HG03039 (cell line): ENCODE results near the gene HSD11B2.

Experiments
- ATAC-seq: cut with Tn5 transposase; IDR thresholded peaks from one replicate; pipeline ENCODE4 v1.9.1; 2021; ENCODE audit warnings: mild to moderate bottlenecking, moderate library complexity; ENCODE audit not compliant: unreplicated experiment

HSD11B2 gene

GRCh38 chr16:67396159-67397035 lies 34.5 kb upstream of the HSD11B2 start:
- ATAC-seq = no peak

GRCh38 chr16:67397036-67397801 lies 33.7 kb upstream of the HSD11B2 start:
- no peak for ATAC-seq

DNA sequence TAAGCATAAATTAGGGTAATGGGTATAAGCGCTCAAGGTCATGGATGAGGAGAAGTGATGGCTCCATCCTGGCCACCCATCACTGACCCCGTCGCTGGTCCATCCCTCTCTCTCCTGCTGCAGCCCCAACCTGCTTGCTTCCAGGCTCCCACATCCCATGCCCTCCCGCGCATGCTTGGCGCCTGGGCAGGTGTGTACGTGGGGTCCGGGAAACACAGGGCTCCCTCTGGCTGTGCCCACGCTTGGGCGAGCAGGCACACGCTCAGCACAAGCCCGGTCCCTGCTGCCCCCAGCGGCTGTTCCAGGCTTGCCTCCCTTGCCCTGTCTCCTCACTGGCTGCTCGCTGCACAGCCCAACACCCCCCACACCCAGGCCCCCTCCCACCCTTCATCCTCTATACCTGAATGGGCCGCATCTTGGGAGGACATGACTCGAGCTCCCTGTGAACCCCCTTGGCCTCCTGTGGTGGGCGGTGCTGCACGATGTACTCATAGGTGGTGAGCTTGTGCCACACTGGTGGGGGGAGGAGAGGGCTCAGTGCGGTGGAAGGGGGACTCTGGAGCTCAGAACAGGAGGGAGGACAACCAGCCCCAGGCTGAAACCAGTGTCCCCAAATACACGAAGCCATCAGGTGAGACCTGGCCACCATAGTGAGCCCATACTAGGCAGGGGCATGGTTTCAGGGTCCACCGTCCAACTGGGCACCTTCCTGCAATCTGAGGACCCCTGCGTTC lies 32.9 kb upstream of the HSD11B2 start:
- ATAC-seq = no peak

- no peak for ATAC-seq
These were observed 32.2 kb upstream of the HSD11B2 start for GRCh38 chr16:67398546-67399217.

- ATAC-seq = no peak
These were observed 31.6 kb upstream of the HSD11B2 start for GRCh38 chr16:67399218-67399733.

- no peak for ATAC-seq
These were observed 30.9 kb upstream of the HSD11B2 start for GRCh38 chr16:67399749-67400704.

GRCh38 chr16:67400901-67401300 lies 30.0 kb upstream of the HSD11B2 start:
- no peak for ATAC-seq

DNA sequence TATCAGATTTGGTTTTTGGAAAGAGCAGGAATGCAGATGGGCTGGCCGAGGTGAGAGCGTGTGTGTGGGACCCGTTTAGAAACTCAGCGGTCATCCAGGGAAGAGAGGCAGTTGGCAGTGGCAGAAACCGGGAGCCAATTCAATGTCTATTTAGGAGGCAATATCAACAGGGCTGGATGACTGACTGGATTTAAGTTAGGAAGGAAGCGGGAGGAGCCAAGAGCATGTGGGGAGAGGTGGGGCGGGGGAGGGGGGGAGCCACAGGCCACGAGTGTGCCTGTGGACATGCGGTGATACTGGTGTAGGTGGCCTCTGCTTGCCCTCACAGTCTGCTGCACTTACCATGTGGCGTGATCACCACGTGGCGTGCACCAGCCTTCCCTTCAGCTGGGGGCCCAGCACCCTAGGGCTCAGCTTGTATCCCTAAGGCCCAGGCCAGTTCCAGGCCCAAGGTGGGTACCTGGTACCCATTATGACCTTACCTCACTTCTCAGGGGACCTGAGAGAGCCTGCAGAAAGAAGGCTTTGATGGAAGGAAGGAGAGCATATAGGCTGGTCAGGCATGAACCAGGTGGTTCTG lies 26.9 kb upstream of the HSD11B2 start:
- ATAC-seq = no peak

DNA sequence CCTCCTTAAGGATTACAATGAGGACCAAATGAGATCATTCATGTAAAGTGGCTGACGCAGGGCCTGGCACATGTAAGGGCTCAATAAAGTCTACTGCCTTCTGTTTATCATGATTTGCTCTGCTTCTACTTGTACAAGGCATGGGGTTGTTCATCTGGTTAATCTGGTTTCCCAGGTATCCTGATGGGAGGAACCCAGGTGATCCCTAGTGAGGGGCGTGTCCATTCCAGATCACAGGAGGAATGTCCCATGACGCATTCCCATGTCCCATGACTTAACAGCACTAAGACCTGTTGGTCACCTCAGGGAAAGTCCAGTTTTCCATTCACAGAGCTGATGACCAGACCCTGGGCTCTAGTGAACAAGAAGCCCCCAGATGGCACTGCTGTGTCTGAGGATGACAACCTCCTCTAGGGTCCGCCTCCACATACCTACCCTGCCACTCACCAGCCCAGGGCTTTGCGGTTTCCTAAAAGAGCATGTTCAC lies 26.1 kb upstream of the HSD11B2 start:
- no peak for ATAC-seq

DNA sequence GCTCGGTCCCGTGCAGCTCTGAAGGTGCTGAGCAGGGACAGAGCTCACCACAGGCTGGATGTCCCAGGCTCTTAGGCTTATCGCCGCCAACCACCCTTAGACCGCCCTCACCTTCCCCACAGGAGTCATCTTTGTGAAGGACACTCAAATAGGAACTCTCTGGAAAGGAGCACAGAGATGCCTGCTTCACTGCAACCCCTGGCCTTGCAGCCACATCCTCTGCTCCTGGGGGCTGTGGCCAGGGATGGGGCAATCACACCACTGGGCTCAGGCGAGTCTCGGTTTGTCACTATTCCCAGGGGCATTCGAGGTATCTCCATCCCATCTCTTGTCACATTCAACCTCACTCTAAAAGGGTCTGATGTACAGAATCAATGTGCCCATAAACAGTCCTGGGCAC lies 25.6 kb upstream of the HSD11B2 start:
- no peak for ATAC-seq

GRCh38 chr16:67406111-67406971 lies 24.6 kb upstream of the HSD11B2 start:
- ATAC-seq = no peak

DNA sequence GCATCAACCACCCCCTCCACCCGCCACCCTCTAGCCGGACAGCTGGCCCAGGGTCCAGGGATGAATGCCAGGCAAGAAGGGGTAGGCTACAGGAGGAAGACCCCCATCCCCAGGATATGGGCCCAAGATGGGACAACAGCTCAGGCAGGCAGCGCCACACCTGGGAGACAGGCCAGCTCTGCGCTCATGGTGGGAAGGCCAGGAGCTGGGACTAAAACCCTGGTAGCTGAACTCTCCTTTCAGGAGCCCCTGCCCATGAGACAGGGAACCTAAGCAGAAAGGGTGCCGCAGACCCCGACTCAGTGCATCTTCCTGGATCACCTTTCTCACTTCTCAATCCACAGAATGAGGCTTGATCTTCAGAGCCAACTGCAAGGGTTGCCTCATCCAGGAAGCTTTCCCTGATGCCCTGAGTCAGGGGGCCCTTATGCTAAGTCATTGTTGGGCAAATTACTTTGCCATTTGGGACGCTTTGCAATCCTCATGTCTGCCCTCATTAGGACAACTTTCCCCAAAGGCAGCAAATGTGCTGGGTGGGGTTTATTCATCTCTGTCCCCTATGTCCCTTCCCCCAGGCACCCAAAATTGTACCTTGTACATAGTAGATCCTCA lies 23.6 kb upstream of the HSD11B2 start:
- no peak for ATAC-seq

- no peak for ATAC-seq
These were observed 23.0 kb upstream of the HSD11B2 start for GRCh38 chr16:67407788-67408452.

- no peak for ATAC-seq
These were observed 21.3 kb upstream of the HSD11B2 start for GRCh38 chr16:67409631-67410030.

- ATAC-seq = no peak
These were observed 19.6 kb upstream of the HSD11B2 start for GRCh38 chr16:67411339-67411738.

DNA sequence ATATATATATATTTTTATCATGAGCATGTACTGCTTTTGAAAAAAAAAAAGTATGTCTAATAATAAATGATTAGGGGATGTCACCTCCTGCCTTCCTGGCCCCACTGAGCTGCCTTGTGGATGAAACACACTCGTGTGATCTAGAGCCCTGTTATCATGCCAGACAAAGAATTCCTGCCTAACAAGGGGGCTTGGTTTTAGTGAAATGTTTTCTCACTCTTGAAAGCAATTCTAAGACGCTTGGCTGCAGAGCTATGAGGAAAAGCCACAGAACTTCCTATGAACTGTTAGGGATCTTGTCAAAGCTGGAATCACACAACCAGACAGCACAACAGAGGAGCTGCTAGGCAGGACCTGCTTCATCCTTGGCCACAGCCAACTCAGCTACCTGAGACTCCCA lies 18.6 kb upstream of the HSD11B2 start:
- no peak for ATAC-seq
